HepG2 (cell line): ENCODE results near the gene GNA12. TPM values are rescaled to one million over a fixed set of nuclear protein-coding genes. Genes with fewer than 3 reads are reported as not detected.

Experiments
- AGO1 ChIP-seq: fragments of 200-400 bp; formaldehyde crosslinking; IDR thresholded peaks from 2 replicates; pipeline ENCODE4 v1.6.1; 2017; ENCODE audit warnings: mild to moderate bottlenecking, low read depth, low read length, moderate library complexity; ENCODE audit not compliant: poor library complexity, severe bottlenecking
- NR3C1 ChIP-seq: sonication (generic); formaldehyde crosslinking; IDR thresholded peaks from 2 replicates; pipeline ENCODE4 v1.4.0; 2020; ENCODE audit warnings: missing genetic modification reagents
- SP5 ChIP-seq: IDR thresholded peaks from 2 replicates; pipeline ENCODE4 v1.6.1; 2016; ENCODE audit warnings: low read depth, borderline replicate concordance
- THRA ChIP-seq: sonication (generic); formaldehyde crosslinking; IDR thresholded peaks from 2 replicates; pipeline ENCODE4 v1.4.0; 2020; ENCODE audit warnings: missing genetic modification reagents, borderline replicate concordance
- ZNF142 ChIP-seq: sonication (generic); formaldehyde crosslinking; IDR thresholded peaks from 2 replicates; pipeline ENCODE4 v1.4.0; 2020; ENCODE audit warnings: missing genetic modification reagents
- ZNF280B ChIP-seq: sonication (generic); formaldehyde crosslinking; IDR thresholded peaks from 2 replicates; pipeline ENCODE4 v1.5.0; 2020; ENCODE audit warnings: missing genetic modification reagents, mild to moderate bottlenecking, borderline replicate concordance
- ZNF800 ChIP-seq: sonication (generic); formaldehyde crosslinking; IDR thresholded peaks from 2 replicates; pipeline ENCODE4 v1.4.0; 2020; ENCODE audit warnings: missing genetic modification reagents
- ZSCAN12 ChIP-seq: sonication (generic); formaldehyde crosslinking; IDR thresholded peaks from 2 replicates; pipeline ENCODE4 v1.9.0; 2021; ENCODE audit warnings: mild to moderate bottlenecking, missing genetic modification reagents
- polyA plus RNA-seq, 8 experiments: library from polyadenylated mRNA; depleted of rRNA in 3 of 8; stranded (reverse) in 7 of 8; unstranded in 1 of 8; fragments of >200 nt; fragmentation: Illumina TruSeq in 4 of 8; extraction: Trizol in 4 of 8; gene quantifications; 2 replicates each; pipeline versions ENCODE4 v1.2.1 to v1.2.3, GENCODE V29; 2011 to 2016; ENCODE audit warnings: low read depth in 4 of 8, missing spikeins in 1 of 8, mixed read lengths in 1 of 8; ENCODE audit not compliant: insufficient read depth in 1 of 8
- total RNA-seq, 5 experiments: library from RNA; depleted of rRNA; stranded (reverse); fragments of >200 nt; fragmentation: Illumina TruSeq; extraction: Trizol; gene quantifications; 2 replicates each; pipeline ENCODE4 v1.2.3, GENCODE V29; 2016; ENCODE audit warnings: low read depth in 1 of 5

The GNA12 gene
- total and polyA plus RNA-seq, 2 of the 13 experiments (the other 11 are each of a cell fraction or from before 2014, with no cell fraction given): 16.2 to 50.9 TPM

- TF ChIP-seq THRA: no peak
- TF ChIP-seq ZNF142 (CRISPR knock-in tag): no peak
- no peak for TF ChIP-seq AGO1
- TF ChIP-seq ZNF800 (CRISPR knock-in tag): no peak
- TF ChIP-seq ZSCAN12 (CRISPR knock-in tag): no peak
- no peak for TF ChIP-seq SP5 (CRISPR knock-in tag)
- no peak for TF ChIP-seq ZNF280B (CRISPR knock-in tag)
- no peak for TF ChIP-seq NR3C1 (CRISPR knock-in tag)
These were observed 105.2 kb downstream of the GNA12 start (continued) for GRCh38 chr7:2738766-2739549.
